Left ventricle myocardium inferior (tissue), 1 donor: ENCODE data around the gene GRID1. TPM values are rescaled to one million over a fixed set of nuclear protein-coding genes. Genes with fewer than 3 reads are reported as not detected.

Experiments used
- DNase-seq: peaks from one replicate; pipeline ENCODE4 v3.0.0-alpha.2; 2020
- H3K27ac ChIP-seq: fragments of 200-600 bp; replicated peaks from 2 replicates; pipeline ENCODE4 v1.8.0; 2021
- H3K27me3 ChIP-seq: fragments of 200-600 bp; 2 replicates; pipeline ENCODE4 v1.8.0; 2021; ENCODE audit warnings: low read depth
- H3K36me3 ChIP-seq: fragments of 200-600 bp; 2 replicates; pipeline ENCODE4 v1.8.0; 2021
- H3K4me1 ChIP-seq: fragments of 200-600 bp; 2 replicates; pipeline ENCODE4 v1.8.0; 2021
- H3K4me3 ChIP-seq: fragments of 200-600 bp; 2 replicates; pipeline ENCODE4 v1.8.0; 2021; ENCODE audit warnings: mild to moderate bottlenecking, moderate library complexity
- H3K9me3 ChIP-seq: fragments of 200-600 bp; replicated peaks from 2 replicates; pipeline ENCODE4 v1.8.0; 2021
- CTCF ChIP-seq: fragments of 200-600 bp; IDR thresholded peaks from 2 replicates; pipeline ENCODE4 v1.8.0; 2021; ENCODE audit warnings: antibody characterized with exemption, mild to moderate bottlenecking, borderline replicate concordance
- intact Hi-C: fragments of 100-400 bp; cut with micrococcal nuclease; formaldehyde crosslinking; loops from one replicate; pipeline ENCODE4 v1.11.0; 2022
- total RNA-seq: library from RNA; stranded (reverse); fragmentation: NEBNext Ultra II Directional; extraction: Animal tissue kit (Norgen Biotek cat#: 25700); gene quantifications from one replicate; pipeline ENCODE4 v1.2.1, GENCODE V29; 2021
- donor health status: DM: no; HTN: yes; CAD: no; lungs with severe emphysema.

GRID1 gene
- total RNA-seq, 1 donor from 2014 or later = 1.6 TPM

- Histone ChIP-seq H3K4me3 (no peak overlapping the region), H3K36me3 (no peaks in the 10 kb centered on the region), H3K9me3 (peaks cover 7% of the 10 kb centered on the region), H3K4me1 (no peaks in the 10 kb centered on the region), H3K27ac (no peak overlapping the region), H3K27me3 (no peaks in the 10 kb centered on the region)
- intact Hi-C loops = no loop called here
- TF ChIP-seq CTCF = no peak
- DNase-seq = no peak
Measured at GRCh38 chr10:86051586-86051985, 315.0 kb downstream of the GRID1 start.

GRCh38 chr10:86049442-86049841, 317.2 kb downstream of the GRID1 start:
- intact Hi-C loops = no loop called here
- peaks cover 7% of the 10 kb centered on the region for H3K9me3 ChIP-seq
- no peak for DNase-seq
- H3K4me1 ChIP-seq = no peaks in the 10 kb centered on the region
- no peaks in the 10 kb centered on the region for H3K36me3 ChIP-seq
- no peaks in the 10 kb centered on the region for H3K27me3 ChIP-seq
- H3K4me3 ChIP-seq = no peak overlapping the region
- no peak for TF ChIP-seq CTCF
- no peak overlapping the region for H3K27ac ChIP-seq

GRCh38 chr10:86048973-86049372, 317.6 kb downstream of the GRID1 start:
- H3K27ac ChIP-seq = no peak overlapping the region
- H3K36me3 ChIP-seq = no peaks in the 10 kb centered on the region
- no peaks in the 10 kb centered on the region for H3K4me1 ChIP-seq
- no peak for DNase-seq
- no peak for TF ChIP-seq CTCF
- no peaks in the 10 kb centered on the region for H3K27me3 ChIP-seq
- no peak overlapping the region for H3K4me3 ChIP-seq
- peaks cover 7% of the 10 kb centered on the region for H3K9me3 ChIP-seq
- intact Hi-C loops = no loop called here

- intact Hi-C loops = no loop called here
- H3K27ac ChIP-seq = no peak overlapping the region
- peaks cover 7% of the 10 kb centered on the region for H3K9me3 ChIP-seq
- no peaks in the 10 kb centered on the region for H3K36me3 ChIP-seq
- DNase-seq = no peak
- no peak for TF ChIP-seq CTCF
- H3K4me1 ChIP-seq = no peaks in the 10 kb centered on the region
- H3K4me3 ChIP-seq = no peak overlapping the region
- H3K27me3 ChIP-seq = no peaks in the 10 kb centered on the region
Measured at GRCh38 chr10:86048571-86048970, 318.0 kb downstream of the GRID1 start.

- H3K9me3 ChIP-seq = peaks cover 7% of the 10 kb centered on the region
- DNase-seq = no peak
- no peaks in the 10 kb centered on the region for H3K36me3 ChIP-seq
- no peaks in the 10 kb centered on the region for H3K4me1 ChIP-seq
- H3K27me3 ChIP-seq = no peaks in the 10 kb centered on the region
- intact Hi-C loops = no loop called here
- H3K4me3 ChIP-seq = no peak overlapping the region
- TF ChIP-seq CTCF = no peak
- no peak overlapping the region for H3K27ac ChIP-seq
Measured at GRCh38 chr10:86047588-86047987, 319.0 kb downstream of the GRID1 start.
